IMR-90 (cell line): ENCODE measurements around the gene MAPK10. TPM values are rescaled to one million over a fixed set of nuclear protein-coding genes. Genes with fewer than 3 reads are reported as not detected.

Experiments
- ATAC-seq: fragments of 200-7000 bp; cut with Tn5 transposase; 2 replicates; pipeline ENCODE4 v1.9.1; 2020; ENCODE audit warnings: low read depth, mild to moderate bottlenecking, moderate library complexity
- BruUV-seq: library from RNA; stranded (reverse); fragments of 400-500 nt; replicated peaks from 2 replicates; lab custom pipeline; 2021; lab: Mats Ljungman, UMichigan
- CTCF ChIA-PET: fragments of 300-600 bp; formaldehyde crosslinking; extraction: SDS; loops from one replicate; lab custom pipeline; 2021; ENCODE audit warnings: antibody characterized with exemption; lab: Yijun Ruan, JAX
- POLR2A ChIA-PET: fragments of 300-600 bp; sonication (Branson Sonifier 250); formaldehyde crosslinking; loops from one replicate; lab custom pipeline; 2022; ENCODE audit warnings: antibody characterized with exemption; ENCODE audit not compliant: unreplicated experiment; lab: Charles Lee
- DNase-seq: peaks from one replicate; pipeline ENCODE4 v3.0.0; 2013
- H2AFZ ChIP-seq: replicated peaks from 2 replicates; pipeline ENCODE3; 2013; ENCODE audit warnings: low read length, mild to moderate bottlenecking; ENCODE audit not compliant: poor library complexity
- H2AK5ac ChIP-seq: 2 replicates; pipeline ENCODE4 v1.6.1; 2013; ENCODE audit warnings: low read depth, low read length, inconsistent platforms
- H2AK9ac ChIP-seq: replicated peaks from 2 replicates; pipeline ENCODE3; 2013; ENCODE audit warnings: mild to moderate bottlenecking, low read depth, low read length, moderate library complexity; ENCODE audit not compliant: poor library complexity
- H2BK120ac ChIP-seq: 2 replicates; pipeline ENCODE4 v1.6.1; 2013; ENCODE audit warnings: low read depth, low read length, inconsistent platforms
- H2BK15ac ChIP-seq: 3 replicates; pipeline ENCODE4 v1.6.1; 2013; ENCODE audit warnings: low read depth, low read length, inconsistent platforms
- H2BK20ac ChIP-seq: 2 replicates; pipeline ENCODE4 v1.6.1; 2013; ENCODE audit warnings: low read depth, mild to moderate bottlenecking, inconsistent platforms, low read length, moderate library complexity
- H2BK5ac ChIP-seq: 2 replicates; pipeline ENCODE4 v1.6.1; 2013; ENCODE audit warnings: mild to moderate bottlenecking, low read depth, low read length, inconsistent platforms; ENCODE audit not compliant: poor library complexity, severe bottlenecking
- H3K14ac ChIP-seq: replicated peaks from 2 replicates; pipeline ENCODE4 v1.6.1; 2013; ENCODE audit warnings: low read depth, low read length, inconsistent platforms
- H3K18ac ChIP-seq: 2 replicates; pipeline ENCODE4 v1.6.1; 2013; ENCODE audit warnings: low read depth, low read length, control low read depth
- H3K23ac ChIP-seq: 2 replicates; pipeline ENCODE4 v1.6.1; 2013; ENCODE audit warnings: low read depth, low read length, inconsistent platforms
- H3K27ac ChIP-seq: 2 replicates; pipeline ENCODE4 v1.5.1; 2013; ENCODE audit warnings: mild to moderate bottlenecking, control low read depth, low read length; ENCODE audit not compliant: insufficient read depth
- H3K27me3 ChIP-seq: 2 replicates; pipeline ENCODE4 v1.6.1; 2013; ENCODE audit warnings: low read length; ENCODE audit not compliant: control insufficient read depth, insufficient read depth
- H3K36me3 ChIP-seq: 2 replicates; pipeline ENCODE4 v1.6.1; 2013; ENCODE audit warnings: low read length, mixed read lengths; ENCODE audit not compliant: control insufficient read depth, insufficient read depth
- H3K4ac ChIP-seq: 2 replicates; pipeline ENCODE4 v1.6.1; 2013; ENCODE audit warnings: low read depth, low read length, inconsistent platforms
- H3K4me1 ChIP-seq: 2 replicates; pipeline ENCODE4 v1.6.1; 2013; ENCODE audit warnings: low read length, mixed read lengths; ENCODE audit not compliant: control insufficient read depth, insufficient read depth
- H3K4me2 ChIP-seq: 2 replicates; pipeline ENCODE4 v1.6.1; 2013; ENCODE audit warnings: low read depth, mild to moderate bottlenecking, control low read depth, low read length, moderate library complexity
- H3K4me3 ChIP-seq: 2 replicates; pipeline ENCODE4 v1.5.1; 2013; ENCODE audit warnings: low read depth, mild to moderate bottlenecking, control low read depth, low read length, moderate library complexity; ENCODE audit not compliant: insufficient read depth
- H3K56ac ChIP-seq: 2 replicates; pipeline ENCODE4 v1.6.1; 2013; ENCODE audit warnings: low read length, inconsistent platforms; ENCODE audit not compliant: insufficient read depth; ENCODE audit errors: extremely low read depth
- H3K79me1 ChIP-seq, 2 experiments: 2 replicates each; pipeline ENCODE4 v1.6.1; 2013; ENCODE audit warnings: low read length in 2 of 2, inconsistent platforms in 1 of 2, low read depth in 1 of 2
- H3K9ac ChIP-seq: 2 replicates; pipeline ENCODE4 v1.6.1; 2013; ENCODE audit warnings: low read depth, low read length, control low read depth
- H3K9me1 ChIP-seq: 2 replicates; pipeline ENCODE4 v1.6.1; 2013; ENCODE audit warnings: low read length, inconsistent platforms; ENCODE audit not compliant: insufficient read depth
- H3K9me3 ChIP-seq: 2 replicates; pipeline ENCODE4 v1.6.1; 2013; ENCODE audit warnings: low read length; ENCODE audit not compliant: control insufficient read depth, insufficient read depth
- H4K20me1 ChIP-seq: 2 replicates; pipeline ENCODE4 v1.6.1; 2013; ENCODE audit warnings: low read length, inconsistent platforms; ENCODE audit not compliant: insufficient read depth
- H4K5ac ChIP-seq: 2 replicates; pipeline ENCODE4 v1.6.1; 2013; ENCODE audit warnings: mild to moderate bottlenecking, low read depth, low read length, control low read depth
- H4K8ac ChIP-seq, 2 experiments: 2 replicates each; pipeline ENCODE4 v1.6.1; 2013; ENCODE audit warnings: low read depth in 2 of 2, low read length in 2 of 2, control low read depth in 1 of 2, inconsistent platforms in 1 of 2
- H4K91ac ChIP-seq: 2 replicates; pipeline ENCODE4 v1.6.1; 2013; ENCODE audit warnings: low read depth, low read length, inconsistent platforms; ENCODE audit not compliant: insufficient read depth
- CEBPB ChIP-seq: IDR thresholded peaks from 2 replicates; pipeline ENCODE4 v1.6.1; 2012; ENCODE audit warnings: low read depth, low read length, improper control_type of control experiment
- MAFK ChIP-seq: IDR thresholded peaks from 2 replicates; pipeline ENCODE4 v1.6.1; 2012; ENCODE audit warnings: low read depth, low read length, improper control_type of control experiment
- MAZ ChIP-seq: IDR thresholded peaks from 2 replicates; pipeline ENCODE4 v1.6.1; 2012; ENCODE audit warnings: low read depth, mild to moderate bottlenecking, low read length, improper control_type of control experiment, moderate library complexity, borderline replicate concordance
- WGBS, 2 experiments: methylation state at CpG; one replicate each; pipeline versions ENCODE4 v1.1.5 to v1.1.7; 2013; ENCODE audit warnings: missing lambda C conversion rate in 2 of 2; ENCODE audit not compliant: insufficient read length in 1 of 2; ENCODE audit errors: extremely low coverage in 2 of 2; 5-methylcytosine and 5-hydroxymethylcytosine counted together
- dilution Hi-C: fragments of 300-500 bp; cut with HindIII; formaldehyde crosslinking; loops from one replicate; pipeline ENCODE4 v1.14.3; 2018; ENCODE audit warnings: low sequenced_read_pairs; ENCODE audit not compliant: unreplicated experiment
- in situ Hi-C: fragments of 300-500 bp; cut with MboI; formaldehyde crosslinking; loops from 3 replicates; pipeline ENCODE4 v1.14.3; 2019; ENCODE audit warnings: low sequenced_read_pairs, inconsistent platforms, mixed read lengths
- intact Hi-C: fragments of 100-400 bp; cut with micrococcal nuclease; formaldehyde crosslinking; loops from 2 replicates; pipeline ENCODE4 v1.10.0; 2022
- polyA plus RNA-seq, 3 experiments: library from polyadenylated mRNA; depleted of rRNA; stranded (reverse); fragments of >200 nt; gene quantifications; 2 replicates each; pipeline ENCODE4 v1.2.3, GENCODE V29; 2012; ENCODE audit warnings: low replicate concordance in 1 of 3
- total RNA-seq: library from RNA; depleted of rRNA; stranded (reverse); fragments of >200 nt; gene quantifications from 2 replicates; pipeline ENCODE4 v1.2.3, GENCODE V29; 2012

The MAPK10 gene
- total and polyA plus RNA-seq, 2 of the 4 experiments (the other 2 are of a cell fraction): 2.8 to 6.5 TPM

DNA sequence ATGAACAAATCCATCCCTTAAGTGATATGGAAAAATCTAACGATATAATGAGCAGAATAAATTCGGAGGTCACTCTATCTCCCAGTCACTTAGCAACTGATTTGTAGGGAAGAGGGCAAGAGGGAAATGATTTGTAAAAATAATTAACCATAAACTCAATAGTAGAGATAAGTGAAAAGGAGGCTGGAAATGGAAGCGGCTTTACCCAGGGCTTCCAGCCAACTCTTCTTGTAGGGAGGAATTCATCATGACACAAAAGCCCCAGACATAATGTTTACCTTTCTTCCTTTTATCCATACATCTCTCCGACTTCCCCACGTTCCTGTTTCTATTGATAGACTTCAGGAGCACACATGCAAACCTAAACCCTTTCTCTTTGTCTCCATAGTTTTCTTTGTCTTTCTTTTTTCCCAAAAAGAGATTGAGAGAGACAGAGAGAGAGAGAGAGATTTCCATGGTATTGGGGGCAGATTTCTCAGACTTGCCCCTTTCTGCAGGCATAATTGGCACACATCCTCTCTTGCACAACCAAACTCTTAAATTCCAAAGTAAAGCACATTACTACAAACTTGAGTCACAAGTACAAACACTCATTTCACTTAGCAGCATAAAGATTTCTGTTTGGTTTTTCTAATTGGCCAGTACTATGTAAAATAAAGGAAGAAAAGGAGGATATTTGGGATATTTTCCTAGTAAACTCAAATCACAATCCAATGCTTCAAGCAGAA, 140.9 kb downstream of the MAPK10 start:
- Histone ChIP-seq H3K56ac (no peak overlapping the region), H4K91ac (no peak overlapping the region), H2BK15ac (no peak overlapping the region), H2AK5ac (no peak overlapping the region), H4K8ac (peak overlapping the region in 1 of 2 experiments; percentile 9; a peak in 1 of 4 replicates), H3K9me1 (no peaks in the 10 kb centered on the region), H2BK20ac (no peak overlapping the region), H3K18ac (no peak overlapping the region), H3K9me3 (no peaks in the 10 kb centered on the region), H3K36me3 (0 out of 2 replicates have a peak, but pooled peaks cover 1% of the 10 kb centered on the region), H2AK9ac (no peak overlapping the region), H3K4me3 (no peak overlapping the region), H3K9ac (no peak overlapping the region), H2BK5ac (peak overlapping the region; percentile 32), H3K4ac (no peak overlapping the region), H3K4me2 (peak overlapping the region; percentile 55), H3K4me1 (no peaks in the 10 kb centered on the region; the same call in 1 of the 2 replicates), H4K5ac (peak overlapping the region; percentile 12; the same call in 1 of the 2 replicates), H4K20me1 (no peaks in the 10 kb centered on the region), H3K27ac (peak overlapping the region; percentile 37; the same call in 1 of the 2 replicates), H2AFZ (no peak overlapping the region), H3K14ac (no peak overlapping the region), H3K27me3 (no peaks in the 10 kb centered on the region), H3K79me1 (no peaks in the 10 kb centered on the region), H3K23ac (no peak overlapping the region), H2BK120ac (no peak overlapping the region)
- WGBS, 2 experiments: no CpG with 5 or more reads among the region's 5 CpGs
- TF ChIP-seq MAFK: no peak
- no peak for TF ChIP-seq MAZ
- peak; percentile 81 for TF ChIP-seq CEBPB
- no TSS peak for BruUV-seq
- intact Hi-C loops: no loop called here
- ATAC-seq (peak; percentile 79), DNase-seq (peak; percentile 53)
- dilution Hi-C loops: no loop called here
- ChIA-PET POLR2A (no interaction called here), CTCF (no interaction called here)
- in situ Hi-C loops: no loop called here
